Hippocampal formation (tissue), 2 donors: ENCODE results near the gene KATNA1.

Experiments used
- DNase-seq, 2 donors: peaks; one replicate each; lab custom pipeline; 2025; lab: John Stamatoyannopoulos, UW

Gene KATNA1

GRCh38 chr6:149608381-149608982 lies 40.0 kb downstream of the KATNA1 start:
- DNase-seq, result no peak

- no peak for DNase-seq
Measured at GRCh38 chr6:149600508-149600907, 48.0 kb downstream of the KATNA1 start.

- no peak for DNase-seq
Measured at GRCh38 chr6:149593408-149593807, 55.1 kb downstream of the KATNA1 start.

- DNase-seq, result no peak
Measured at GRCh38 chr6:149592983-149593382, 55.5 kb downstream of the KATNA1 start.

- no peak for DNase-seq
Measured at GRCh38 chr6:149586149-149586548, 62.4 kb downstream of the KATNA1 start.

GRCh38 chr6:149581349-149581748 lies 67.2 kb downstream of the KATNA1 start:
- DNase-seq, result no peak

- DNase-seq, result no peak
Measured at GRCh38 chr6:149580880-149581279, 67.6 kb downstream of the KATNA1 start.

GRCh38 chr6:149567945-149568585 lies 80.4 kb downstream of the KATNA1 start:
- DNase-seq, result no peak

GRCh38 chr6:149567194-149567586 lies 81.3 kb downstream of the KATNA1 start:
- DNase-seq, result no peak

GRCh38 chr6:149566410-149567193 lies 81.9 kb downstream of the KATNA1 start:
- DNase-seq, result peak in 1 of 2 donors; percentile 17

- peak; percentile 88 to 93 for DNase-seq
Measured at GRCh38 chr6:149565527-149566409, 82.7 kb downstream of the KATNA1 start, which contains the start of gene GINM1. TSS of gene GINM1 (plus strand) at chr6:149566375. CDS start at chr6:149566415, 40 bp downstream.

- DNase-seq, result no peak
Measured at GRCh38 chr6:149563928-149564325, 84.6 kb downstream of the KATNA1 start.

GRCh38 chr6:149563203-149563927 lies 85.1 kb downstream of the KATNA1 start:
- DNase-seq, result no peak

GRCh38 chr6:149560736-149561135 lies 87.8 kb downstream of the KATNA1 start:
- DNase-seq, result no peak

GRCh38 chr6:149559389-149559788 lies 89.1 kb downstream of the KATNA1 start:
- no peak for DNase-seq

- no peak for DNase-seq
Measured at GRCh38 chr6:149558029-149558428, 90.5 kb downstream of the KATNA1 start.

- DNase-seq, result no peak
Measured at GRCh38 chr6:149551920-149552319, 96.6 kb downstream of the KATNA1 start.

- DNase-seq, result peak; percentile 89 to 92
Measured at GRCh38 chr6:149545754-149546471, 102.6 kb downstream of the KATNA1 start, which contains the start of gene PPIL4. TSS of gene PPIL4 (minus strand) at chr6:149546043. CDS start at chr6:149546005, 38 bp downstream.

GRCh38 chr6:149545258-149545753 lies 103.2 kb downstream of the KATNA1 start:
- peak in 1 of 2 donors; percentile 6 for DNase-seq
